Measurements from ENCODE around the gene RASL12. TPM values are rescaled to one million over a fixed set of nuclear protein-coding genes. Genes with fewer than 3 reads are reported as not detected.
"Not testable (repeated sequence)": the region's sequence is repeated elsewhere in the genome, so short reads cannot be mapped to it uniquely, and the experiment has no call there.

The RASL12 gene
- total RNA-seq, 2 donors from 2014 or later = not detected

- Mint-ChIP-seq H3K36me3 (ENCODE audit: low read depth) (no peaks in the 10 kb centered on the region), H3K9me3 (no peaks in the 10 kb centered on the region), H3K27me3 (peaks cover 3% of the 10 kb centered on the region), H3K27ac (no peak overlapping the region), H3K4me1 (no peaks in the 10 kb centered on the region), H3K4me3 (no peak overlapping the region)
- ATAC-seq (replicated peaks) = no peak
Observed at GRCh38 chr15:65058394-65059368, 9.1 kb downstream of the RASL12 start.

- ATAC-seq (replicated peaks) = no peak
- H3K9me3 Mint-ChIP-seq = no peaks in the 10 kb centered on the region
- H3K36me3 Mint-ChIP-seq (ENCODE audit: low read depth) = no peaks in the 10 kb centered on the region
- H3K4me1 Mint-ChIP-seq = no peaks in the 10 kb centered on the region
- H3K27ac Mint-ChIP-seq = no peak overlapping the region
- no peaks in the 10 kb centered on the region for H3K27me3 Mint-ChIP-seq
- H3K4me3 Mint-ChIP-seq = no peak overlapping the region
Observed at GRCh38 chr15:65057549-65057940, 10.2 kb downstream of the RASL12 start.

- ATAC-seq (replicated peaks) = no peak
Observed at GRCh38 chr15:65056868-65057548, 10.8 kb downstream of the RASL12 start.

GRCh38 chr15:65056106-65056505 lies 11.7 kb downstream of the RASL12 start:
- ATAC-seq (replicated peaks) = no peak
- Mint-ChIP-seq H3K27ac (no peak overlapping the region), H3K4me1 (no peaks in the 10 kb centered on the region)

More at GRCh38 chr15:65056868-65057548, 10.8 kb downstream of the RASL12 start:
- Mint-ChIP-seq H3K27me3 (no peaks in the 10 kb centered on the region), H3K27ac (no peak overlapping the region), H3K4me1 (no peaks in the 10 kb centered on the region), H3K36me3 (ENCODE audit: low read depth) (no peaks in the 10 kb centered on the region), H3K4me3 (no peak overlapping the region), H3K9me3 (no peaks in the 10 kb centered on the region)

GRCh38 chr15:65055201-65055870 lies 12.5 kb downstream of the RASL12 start:
- H3K36me3 Mint-ChIP-seq (ENCODE audit: low read depth) = no peaks in the 10 kb centered on the region
- H3K4me1 Mint-ChIP-seq = peaks cover 1% of the 10 kb centered on the region
- no peaks in the 10 kb centered on the region for H3K27me3 Mint-ChIP-seq
- no peak for ATAC-seq (replicated peaks)
- H3K27ac Mint-ChIP-seq = no peak overlapping the region
- H3K4me3 Mint-ChIP-seq = no peak overlapping the region
- H3K9me3 Mint-ChIP-seq = no peaks in the 10 kb centered on the region

More at GRCh38 chr15:65056106-65056505, 11.7 kb downstream of the RASL12 start:
- H3K9me3 Mint-ChIP-seq = no peaks in the 10 kb centered on the region
- H3K36me3 Mint-ChIP-seq (ENCODE audit: low read depth) = no peaks in the 10 kb centered on the region
- H3K4me3 Mint-ChIP-seq = no peak overlapping the region
- no peaks in the 10 kb centered on the region for H3K27me3 Mint-ChIP-seq

GRCh38 chr15:65054333-65055200 lies 13.2 kb downstream of the RASL12 start:
- ATAC-seq (replicated peaks) = peak; percentile 34
- Mint-ChIP-seq H3K27ac (no peak overlapping the region), H3K9me3 (no peaks in the 10 kb centered on the region), H3K27me3 (no peaks in the 10 kb centered on the region), H3K4me3 (no peak overlapping the region), H3K36me3 (ENCODE audit: low read depth) (no peaks in the 10 kb centered on the region), H3K4me1 (peaks cover 9% of the 10 kb centered on the region)

GRCh38 chr15:65052956-65053355 lies 14.8 kb downstream of the RASL12 start:
- H3K27ac Mint-ChIP-seq = no peak overlapping the region
- no peak overlapping the region for H3K4me3 Mint-ChIP-seq
- H3K4me1 Mint-ChIP-seq = peaks cover 9% of the 10 kb centered on the region
- H3K9me3 Mint-ChIP-seq = no peaks in the 10 kb centered on the region
- no peaks in the 10 kb centered on the region for H3K27me3 Mint-ChIP-seq
- no peak for ATAC-seq (replicated peaks)
- H3K36me3 Mint-ChIP-seq (ENCODE audit: low read depth) = no peaks in the 10 kb centered on the region

- Mint-ChIP-seq H3K4me1 (peaks cover 9% of the 10 kb centered on the region), H3K36me3 (ENCODE audit: low read depth) (no peaks in the 10 kb centered on the region), H3K27me3 (no peaks in the 10 kb centered on the region), H3K4me3 (no peak overlapping the region), H3K27ac (no peak overlapping the region), H3K9me3 (no peaks in the 10 kb centered on the region)
- ATAC-seq (replicated peaks) = no peak
Observed at GRCh38 chr15:65051266-65051665, 16.5 kb downstream of the RASL12 start.

GRCh38 chr15:65050270-65050669 lies 17.5 kb downstream of the RASL12 start:
- ATAC-seq (replicated peaks) = no peak
- Mint-ChIP-seq H3K4me1 (peaks cover 9% of the 10 kb centered on the region), H3K9me3 (no peaks in the 10 kb centered on the region), H3K36me3 (ENCODE audit: low read depth) (no peaks in the 10 kb centered on the region), H3K27me3 (no peaks in the 10 kb centered on the region), H3K4me3 (peak overlapping the region; percentile 68), H3K27ac (peak overlapping the region; percentile 72)

- no peaks in the 10 kb centered on the region for H3K36me3 Mint-ChIP-seq (ENCODE audit: low read depth)
- H3K4me3 Mint-ChIP-seq = peak overlapping the region; percentile 68
- H3K4me1 Mint-ChIP-seq = peaks cover 9% of the 10 kb centered on the region
Observed at GRCh38 chr15:65049418-65049840, 18.4 kb downstream of the RASL12 start.

GRCh38 chr15:65048241-65048640 lies 19.6 kb downstream of the RASL12 start:
- Mint-ChIP-seq H3K27me3 (no peaks in the 10 kb centered on the region), H3K4me1 (peaks cover 9% of the 10 kb centered on the region), H3K27ac (no peak overlapping the region), H3K9me3 (no peaks in the 10 kb centered on the region), H3K4me3 (no peak overlapping the region), H3K36me3 (ENCODE audit: low read depth) (no peaks in the 10 kb centered on the region)
- no peak for ATAC-seq (replicated peaks)

More at GRCh38 chr15:65049418-65049840, 18.4 kb downstream of the RASL12 start:
- Mint-ChIP-seq H3K27ac (peak overlapping the region; percentile 72), H3K27me3 (no peaks in the 10 kb centered on the region), H3K9me3 (no peaks in the 10 kb centered on the region)
- peak; percentile 99 for ATAC-seq (replicated peaks)

- H3K36me3 Mint-ChIP-seq (ENCODE audit: low read depth) = no peaks in the 10 kb centered on the region
- H3K9me3 Mint-ChIP-seq = no peaks in the 10 kb centered on the region
- no peak within 1 kb of the TSS for H3K27ac Mint-ChIP-seq
- H3K4me3 Mint-ChIP-seq = no peak within 1 kb of the TSS
- peaks cover 5% of the 10 kb centered on the region for H3K27me3 Mint-ChIP-seq
- peaks cover 4% of the 10 kb centered on the region for H3K4me1 Mint-ChIP-seq
- no peak for ATAC-seq (replicated peaks)
Observed at GRCh38 chr15:65044724-65045481, 22.9 kb downstream of the RASL12 start, which contains the start of gene SLC51B. SLC51B (plus strand) TSS chr15:65045387; CDS start chr15:65050005, 4,618 bp downstream.

- not testable (repeated sequence) for H3K4me3 Mint-ChIP-seq; H3K36me3 Mint-ChIP-seq (ENCODE audit: low read depth); H3K9me3 Mint-ChIP-seq; H3K4me1 Mint-ChIP-seq; H3K27me3 Mint-ChIP-seq; H3K27ac Mint-ChIP-seq
- ATAC-seq (replicated peaks) = peak; percentile 93
Observed at GRCh38 chr15:65044218-65044617, 23.6 kb downstream of the RASL12 start.
